H1 (cell line): ENCODE measurements around the gene ESR1. TPM values are rescaled to one million over a fixed set of nuclear protein-coding genes. Genes with fewer than 3 reads are reported as not detected.
"Not testable (repeated sequence)": the region's sequence is repeated elsewhere in the genome, so short reads cannot be mapped to it uniquely, and the experiment has no call there.

ENCODE experiments used
- CTCF ChIA-PET: fragments of 300-600 bp; sonication (Branson Sonifier 250); formaldehyde crosslinking; loops from one replicate; lab custom pipeline; 2021; ENCODE audit not compliant: partially characterized antibody; lab: Charles Lee
- POLR2A ChIA-PET: fragments of 300-600 bp; sonication (Branson Sonifier 250); formaldehyde crosslinking; loops from one replicate; lab custom pipeline; 2021; ENCODE audit warnings: inconsistent platforms; ENCODE audit not compliant: partially characterized antibody; lab: Charles Lee
- DNase-seq, 2 experiments: peaks; one replicate each; pipeline versions ENCODE4 v3.0.0 to v3.0.0-alpha.2; 2010 to 2022; ENCODE audit warnings: low spot score in 2 of 2, low read depth in 1 of 2, mixed read lengths in 1 of 2
- FAIRE-seq: peaks from 2 replicates; lab custom pipeline; 2011; peaks lifted over from hg19 to GRCh38; lab: Jason Lieb, UNC
- H2AFZ ChIP-seq: 2 replicates; pipeline ENCODE4 v1.8.1; 2012; ENCODE audit warnings: low read length, inconsistent platforms
- H2AK5ac ChIP-seq: 2 replicates; pipeline ENCODE4 v1.6.1; 2013; ENCODE audit warnings: low read depth, low read length
- H2BK120ac ChIP-seq: replicated peaks from 2 replicates; pipeline ENCODE3; 2013; ENCODE audit warnings: low read depth, low read length, inconsistent platforms
- H2BK12ac ChIP-seq: 2 replicates; pipeline ENCODE4 v1.6.1; 2013; ENCODE audit warnings: low read depth, low read length
- H2BK15ac ChIP-seq: 2 replicates; pipeline ENCODE4 v1.6.1; 2013; ENCODE audit warnings: low read length
- H2BK20ac ChIP-seq: 2 replicates; pipeline ENCODE4 v1.6.1; 2013; ENCODE audit warnings: low read length
- H2BK5ac ChIP-seq: 2 replicates; pipeline ENCODE4 v1.6.1; 2013; ENCODE audit warnings: low read depth, low read length
- H3K14ac ChIP-seq: 2 replicates; pipeline ENCODE4 v1.6.1; 2013; ENCODE audit warnings: inconsistent platforms; ENCODE audit not compliant: insufficient read length
- H3K18ac ChIP-seq: 2 replicates; pipeline ENCODE4 v1.6.1; 2013; ENCODE audit warnings: low read length; ENCODE audit errors: extremely low read depth
- H3K23ac ChIP-seq: 2 replicates; pipeline ENCODE4 v1.6.1; 2013; ENCODE audit warnings: inconsistent platforms; ENCODE audit not compliant: insufficient read length
- H3K23me2 ChIP-seq: 2 replicates; pipeline ENCODE4 v1.6.1; 2013; ENCODE audit warnings: low read depth, low read length
- H3K27ac ChIP-seq: 2 replicates; pipeline ENCODE4 v1.6.1; 2011; ENCODE audit warnings: low read depth, low read length, inconsistent platforms
- H3K27me3 ChIP-seq, 4 experiments: replicated peaks in 1 of 4; 1 replicate in 1 of 4; 2 replicates in 3 of 4; pipeline versions ENCODE4 v1.6.1 to v1.8.1; 2011 to 2013; ENCODE audit warnings: low read length in 3 of 4, mild to moderate bottlenecking in 3 of 4, inconsistent platforms in 2 of 4, mixed read lengths in 2 of 4, moderate library complexity in 1 of 4; ENCODE audit not compliant: control insufficient read depth in 3 of 4, insufficient read depth in 3 of 4; ENCODE audit errors: extremely low read depth in 1 of 4
- H3K36me3 ChIP-seq, 4 experiments: 2 replicates each; pipeline versions ENCODE4 v1.6.1 to v1.8.1; 2011 to 2013; ENCODE audit warnings: mild to moderate bottlenecking in 4 of 4, low read length in 3 of 4, moderate library complexity in 2 of 4, control low read depth in 1 of 4, inconsistent platforms in 1 of 4; ENCODE audit not compliant: insufficient read depth in 4 of 4, control insufficient read depth in 2 of 4
- H3K4ac ChIP-seq: replicated peaks from 2 replicates; pipeline ENCODE3; 2013; ENCODE audit warnings: low read length, low read depth, mixed read lengths, inconsistent platforms; ENCODE audit not compliant: insufficient read length
- H3K4me1 ChIP-seq, 4 experiments: replicated peaks in 1 of 4; 1 replicate in 1 of 4; 2 replicates in 3 of 4; pipeline versions ENCODE4 v1.6.1 to v1.8.1; 2011 to 2013; ENCODE audit warnings: low read length in 3 of 4, inconsistent platforms in 2 of 4, mixed read lengths in 1 of 4; ENCODE audit not compliant: insufficient read depth in 4 of 4, control insufficient read depth in 3 of 4
- H3K4me2 ChIP-seq, 2 experiments: 2 replicates each; pipeline versions ENCODE4 v1.6.1 to v1.8.1; 2011 to 2013; ENCODE audit warnings: low read depth in 2 of 2, low read length in 2 of 2, control low read depth in 1 of 2, inconsistent platforms in 1 of 2, mild to moderate bottlenecking in 1 of 2; ENCODE audit not compliant: insufficient read depth in 1 of 2
- H3K4me3 ChIP-seq, 4 experiments: fragments of 200-600, 300-600 bp in 1 of 4; sonication (generic), shearing (Covaris generic), sonication (Bioruptor Twin) in 1 of 4; 2 replicates each; pipeline versions ENCODE4 v1.5.1 to v1.8.1; 2011 to 2016; ENCODE audit warnings: low read length in 4 of 4, low read depth in 3 of 4, control low read depth in 2 of 4, inconsistent platforms in 2 of 4, mild to moderate bottlenecking in 2 of 4, mixed read lengths in 1 of 4, moderate library complexity in 1 of 4; ENCODE audit not compliant: insufficient read depth in 2 of 4; ENCODE audit errors: extremely low read depth in 1 of 4
- H3K56ac ChIP-seq: replicated peaks from 2 replicates; pipeline ENCODE3; 2013; ENCODE audit warnings: low read depth, mild to moderate bottlenecking, mixed read lengths, low read length, inconsistent platforms; ENCODE audit not compliant: insufficient read length
- H3K79me1 ChIP-seq: 2 replicates; pipeline ENCODE4 v1.6.1; 2013; ENCODE audit warnings: low read depth, low read length, control low read depth
- H3K79me2 ChIP-seq, 2 experiments: 2 replicates each; pipeline versions ENCODE4 v1.6.1 to v1.8.1; 2012 to 2013; ENCODE audit warnings: low read length in 2 of 2, mild to moderate bottlenecking in 2 of 2, inconsistent platforms in 1 of 2; ENCODE audit not compliant: insufficient read depth in 2 of 2, control insufficient read depth in 1 of 2
- H3K9ac ChIP-seq, 4 experiments: replicated peaks in 1 of 4; 1 replicate in 1 of 4; 2 replicates in 3 of 4; pipeline versions ENCODE4 v1.6.1 to v1.8.1; 2011 to 2013; ENCODE audit warnings: low read depth in 3 of 4, low read length in 3 of 4, control low read depth in 2 of 4, mild to moderate bottlenecking in 2 of 4, moderate library complexity in 2 of 4, inconsistent platforms in 1 of 4; ENCODE audit errors: extremely low read depth in 1 of 4
- H3K9me3 ChIP-seq, 2 experiments: 2 replicates each; pipeline versions ENCODE4 v1.6.1 to v1.8.1; 2012 to 2013; ENCODE audit warnings: mild to moderate bottlenecking in 2 of 2, moderate library complexity in 2 of 2, control low read depth in 1 of 2, inconsistent platforms in 1 of 2, low read depth in 1 of 2, low read length in 1 of 2, mixed read lengths in 1 of 2; ENCODE audit not compliant: insufficient read depth in 2 of 2
- H4K20me1 ChIP-seq, 2 experiments: replicated peaks in 1 of 2; 2 replicates each; pipeline versions ENCODE3 to v1.8.1; 2011 to 2013; ENCODE audit warnings: inconsistent platforms in 2 of 2, low read length in 2 of 2, mild to moderate bottlenecking in 1 of 2; ENCODE audit not compliant: insufficient read depth in 2 of 2, control insufficient read depth in 1 of 2
- H4K5ac ChIP-seq: 2 replicates; pipeline ENCODE4 v1.6.1; 2013; ENCODE audit warnings: low read length, low read depth, mixed read lengths, inconsistent platforms; ENCODE audit not compliant: insufficient read length
- H4K8ac ChIP-seq: 2 replicates; pipeline ENCODE4 v1.8.0; 2013; ENCODE audit warnings: mild to moderate bottlenecking, moderate library complexity, low read length, inconsistent platforms; ENCODE audit not compliant: insufficient read depth; ENCODE audit errors: extremely low read depth
- H4K91ac ChIP-seq: replicated peaks from 2 replicates; pipeline ENCODE3; 2013; ENCODE audit warnings: low read length, mixed read lengths, inconsistent platforms; ENCODE audit not compliant: insufficient read length
- TAF1 ChIP-seq: IDR thresholded peaks from 2 replicates; pipeline ENCODE4 v1.6.1; 2011; ENCODE audit warnings: mild to moderate bottlenecking, low read depth, low read length
- WGBS, 2 experiments: shearing (Covaris generic) in 1 of 2; methylation state at CpG; one replicate each; pipeline versions ENCODE4 v1.1.6 to v1.1.7; 2013 to 2015; ENCODE audit warnings: low lambda C conversion rate in 2 of 2, mixed read lengths in 2 of 2, inconsistent platforms in 1 of 2, low coverage in 1 of 2, missing lambda C conversion rate in 1 of 2; ENCODE audit not compliant: insufficient replicate concordance in 2 of 2, insufficient coverage in 1 of 2, insufficient read length in 1 of 2; ENCODE audit errors: extremely low coverage in 1 of 2, missing lambda C conversion rate in 1 of 2; 5-methylcytosine and 5-hydroxymethylcytosine counted together
- polyA plus RNA-seq, 7 experiments: library from polyadenylated mRNA; depleted of rRNA in 3 of 7; stranded (reverse) in 5 of 7; unstranded in 2 of 7; fragments of >200 nt in 5 of 7; fragments of 200-250 nt in 2 of 7; gene quantifications; 1 replicate in 5 of 7; 2 replicates in 1 of 7; 4 replicates in 1 of 7; pipeline versions ENCODE4 v1.2.1 to v1.2.3, GENCODE V29; 2011 to 2013; ENCODE audit warnings: missing spikeins in 2 of 7, mixed read lengths in 2 of 7
- total RNA-seq: library from RNA; stranded (reverse); fragmentation: NEBNext Ultra II Directional; extraction: Animal tissue kit (Norgen Biotek cat#: 25700); gene quantifications from 2 replicates; pipeline ENCODE4 v1.2.1, GENCODE V29; 2021

ESR1 gene
- total and polyA plus RNA-seq, 2 of the 8 experiments (the other 6 are each of a cell fraction or from before 2014, with no cell fraction given): 0.03 to 0.17 TPM

DNA sequence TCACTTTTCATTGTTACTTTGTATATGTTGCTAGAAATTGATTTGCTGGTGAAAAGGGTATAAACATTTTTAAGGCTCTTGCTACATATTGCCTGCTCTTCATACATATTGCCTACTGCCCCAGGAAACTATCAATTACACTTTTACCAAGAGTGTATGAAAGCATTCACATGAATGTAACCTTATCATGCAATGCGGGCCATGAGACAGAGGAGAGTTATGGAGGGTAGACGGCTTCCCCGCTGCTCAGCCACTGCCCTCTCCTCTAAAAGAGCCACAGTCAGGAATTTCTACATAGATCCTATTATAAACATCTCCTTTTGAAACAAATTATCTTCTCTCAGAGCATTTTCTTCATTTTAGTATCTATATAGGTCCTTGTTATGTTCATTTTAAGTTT, 264.4 kb downstream of the ESR1 start:
- H3K4me3 ChIP-seq: no peak overlapping the region
- H3K27ac ChIP-seq: no peak overlapping the region
- H3K79me2 ChIP-seq: no peaks in the 10 kb centered on the region

GRCh38 chr6:152076242-152076641, 268.8 kb downstream of the ESR1 start:
- H2BK20ac ChIP-seq, POLR2A ChIA-PET, H3K23me2 ChIP-seq, H3K56ac ChIP-seq, H3K18ac ChIP-seq, H2AFZ ChIP-seq, H2BK5ac ChIP-seq, H2AK5ac ChIP-seq, H3K23ac ChIP-seq, H3K27ac ChIP-seq, H3K79me2 ChIP-seq, H3K4me2 ChIP-seq, H3K14ac ChIP-seq, H3K79me1 ChIP-seq, FAIRE-seq, H2BK15ac ChIP-seq, H3K4me1 ChIP-seq, DNase-seq, H3K27me3 ChIP-seq, H2BK12ac ChIP-seq, H2BK120ac ChIP-seq, H3K36me3 ChIP-seq, H4K20me1 ChIP-seq, H4K8ac ChIP-seq, H4K5ac ChIP-seq, H3K9ac ChIP-seq, H3K4me3 ChIP-seq, H3K4ac ChIP-seq, CTCF ChIA-PET, H4K91ac ChIP-seq: not testable (repeated sequence)
- peaks cover 21% of the 10 kb centered on the region in 2 experiments for H3K9me3 ChIP-seq
- 89% methylated on average over 3 of the region's 3 CpGs; no CpG with 5 or more reads in 1 of the 2 experiments for WGBS, 2 experiments

More for the DNA sequence above, 264.4 kb downstream of the ESR1 start:
- H4K8ac ChIP-seq: no peak overlapping the region
- no peak overlapping the region for H2BK120ac ChIP-seq
- no peak for DNase-seq
- no peak for TF ChIP-seq TAF1
- H4K91ac ChIP-seq: no peak overlapping the region
- H3K9me3 ChIP-seq: peaks cover 14% of the 10 kb centered on the region in 2 experiments
- no peaks in the 10 kb centered on the region for H3K4me1 ChIP-seq
- H4K5ac ChIP-seq: no peak overlapping the region
- no peaks in the 10 kb centered on the region for H3K79me1 ChIP-seq
- no peaks in the 10 kb centered on the region for H4K20me1 ChIP-seq
- H3K4ac ChIP-seq: no peak overlapping the region
- H3K27me3 ChIP-seq: no peaks in the 10 kb centered on the region
- no peak overlapping the region for H2BK12ac ChIP-seq
- no peak overlapping the region for H2BK5ac ChIP-seq
- 96% methylated on average over 3 of the region's 3 CpGs; no CpG with 5 or more reads in 1 of the 2 experiments for WGBS, 2 experiments
- no peaks in the 10 kb centered on the region for H3K23me2 ChIP-seq
- H3K56ac ChIP-seq: no peak overlapping the region
- no peaks in the 10 kb centered on the region for H3K36me3 ChIP-seq
- H3K18ac ChIP-seq: no peak overlapping the region
- ChIA-PET CTCF (no interaction called here), POLR2A (no interaction called here)
- no peak overlapping the region for H2AFZ ChIP-seq
- H2BK15ac ChIP-seq: no peak overlapping the region
- no peak overlapping the region for H3K23ac ChIP-seq
- H3K4me2 ChIP-seq: no peak overlapping the region
- no peak overlapping the region for H3K14ac ChIP-seq
- no peak overlapping the region for H2BK20ac ChIP-seq
- H2AK5ac ChIP-seq: no peak overlapping the region
- no peak overlapping the region for H3K9ac ChIP-seq
- no peak for FAIRE-seq
